ENCODE data around the gene ZNF438.
"Not testable (repeated sequence)": the region's sequence is repeated elsewhere in the genome, so short reads cannot be mapped to it uniquely, and the experiment has no call there.

Gene ZNF438

GRCh38 chr10:30939643-30940251 is 91.9 kb downstream of the ZNF438 start:
- H3K4me3 ChIP-seq (ENCODE audit: low read depth, low read length): no peak overlapping the region
- no peak for DNase-seq (ENCODE audit: low read depth)
- no peak for TF ChIP-seq CTCF (IDR thresholded peaks at IDR 0.05; ENCODE audit: low read depth, low read length, missing control alignments)
- in situ Hi-C loops (cut with HindIII; ENCODE audit: low sequenced_read_pairs): no loop called here

- no peak for TF ChIP-seq CTCF (IDR thresholded peaks at IDR 0.05; ENCODE audit: low read depth, low read length, missing control alignments)
- no peak overlapping the region for H3K4me3 ChIP-seq (ENCODE audit: low read depth, low read length)
- in situ Hi-C loops (cut with HindIII; ENCODE audit: low sequenced_read_pairs): no loop called here
- DNase-seq (ENCODE audit: low read depth): no peak
Observed at GRCh38 chr10:30935078-30935477, 96.6 kb downstream of the ZNF438 start.

GRCh38 chr10:30931094-30931493 is 100.6 kb downstream of the ZNF438 start:
- no peak for DNase-seq (ENCODE audit: low read depth)
- in situ Hi-C loops (cut with HindIII; ENCODE audit: low sequenced_read_pairs): no loop called here
- no peak for TF ChIP-seq CTCF (IDR thresholded peaks at IDR 0.05; ENCODE audit: low read depth, low read length, missing control alignments)

GRCh38 chr10:30929901-30930520 is 101.7 kb downstream of the ZNF438 start:
- H3K4me3 ChIP-seq (ENCODE audit: low read depth, low read length): no peak overlapping the region
- no peak for DNase-seq (ENCODE audit: low read depth)
- TF ChIP-seq CTCF (IDR thresholded peaks at IDR 0.05; ENCODE audit: low read depth, low read length, missing control alignments): no peak
- in situ Hi-C loops (cut with HindIII; ENCODE audit: low sequenced_read_pairs): no loop called here

More at GRCh38 chr10:30931094-30931493, 100.6 kb downstream of the ZNF438 start:
- H3K4me3 ChIP-seq (ENCODE audit: low read depth, low read length): no peak overlapping the region

GRCh38 chr10:30929311-30929729 is 102.3 kb downstream of the ZNF438 start:
- H3K4me3 ChIP-seq (ENCODE audit: low read depth, low read length); in situ Hi-C loops (cut with HindIII; ENCODE audit: low sequenced_read_pairs); DNase-seq (ENCODE audit: low read depth): not testable (repeated sequence)

- in situ Hi-C loops (cut with HindIII; ENCODE audit: low sequenced_read_pairs): no loop called here
Observed at GRCh38 chr10:30928742-30929141, 102.9 kb downstream of the ZNF438 start.

More at GRCh38 chr10:30928742-30929141, 102.9 kb downstream of the ZNF438 start:
- TF ChIP-seq CTCF (IDR thresholded peaks at IDR 0.05; ENCODE audit: low read depth, low read length, missing control alignments): no peak
- no peak for DNase-seq (ENCODE audit: low read depth)
- H3K4me3 ChIP-seq (ENCODE audit: low read depth, low read length): no peak overlapping the region

All from astrocyte of the cerebellum (primary cell).